ENCODE results near the gene RAD51AP2. TPM values are rescaled to one million over a fixed set of nuclear protein-coding genes. Genes with fewer than 3 reads are reported as not detected.

RAD51AP2 gene
- total RNA-seq, 1 donor from 2014 or later, result not detected

DNA sequence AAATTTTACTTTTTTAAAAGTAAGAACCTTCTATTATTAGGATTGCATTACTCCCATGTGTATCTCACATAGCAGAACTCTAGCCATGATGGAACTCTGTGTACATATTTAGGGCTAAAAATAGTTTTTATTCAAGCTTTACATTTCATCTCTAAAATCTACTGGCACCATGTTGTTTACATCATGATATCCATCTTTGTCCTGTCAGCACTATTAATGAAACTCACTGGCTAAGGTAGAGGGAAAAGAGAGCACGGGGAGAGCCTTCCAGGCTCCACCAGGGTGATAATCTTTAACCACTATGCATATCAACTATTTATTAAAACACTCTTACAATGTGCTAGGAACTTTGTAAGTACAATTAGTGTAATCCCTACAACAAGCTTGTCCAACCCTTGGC lies 34.7 kb downstream of the RAD51AP2 start:
- no peaks in the 10 kb centered on the region for H3K4me1 ChIP-seq
- H3K4me3 ChIP-seq, result no peak overlapping the region
- intact Hi-C loops (cut with DNase I), result no loop called here
- no peaks in the 10 kb centered on the region for H3K9me3 ChIP-seq
- no peak for DNase-seq (ENCODE audit: low spot score in 2 of 2)
- no peaks in the 10 kb centered on the region for H3K36me3 ChIP-seq
- TF ChIP-seq, protein P1, sequence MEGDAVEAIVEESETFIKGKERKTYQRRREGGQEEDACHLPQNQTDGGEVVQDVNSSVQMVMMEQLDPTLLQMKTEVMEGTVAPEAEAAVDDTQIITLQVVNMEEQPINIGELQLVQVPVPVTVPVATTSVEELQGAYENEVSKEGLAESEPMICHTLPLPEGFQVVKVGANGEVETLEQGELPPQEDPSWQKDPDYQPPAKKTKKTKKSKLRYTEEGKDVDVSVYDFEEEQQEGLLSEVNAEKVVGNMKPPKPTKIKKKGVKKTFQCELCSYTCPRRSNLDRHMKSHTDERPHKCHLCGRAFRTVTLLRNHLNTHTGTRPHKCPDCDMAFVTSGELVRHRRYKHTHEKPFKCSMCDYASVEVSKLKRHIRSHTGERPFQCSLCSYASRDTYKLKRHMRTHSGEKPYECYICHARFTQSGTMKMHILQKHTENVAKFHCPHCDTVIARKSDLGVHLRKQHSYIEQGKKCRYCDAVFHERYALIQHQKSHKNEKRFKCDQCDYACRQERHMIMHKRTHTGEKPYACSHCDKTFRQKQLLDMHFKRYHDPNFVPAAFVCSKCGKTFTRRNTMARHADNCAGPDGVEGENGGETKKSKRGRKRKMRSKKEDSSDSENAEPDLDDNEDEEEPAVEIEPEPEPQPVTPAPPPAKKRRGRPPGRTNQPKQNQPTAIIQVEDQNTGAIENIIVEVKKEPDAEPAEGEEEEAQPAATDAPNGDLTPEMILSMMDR (IDR thresholded peaks at IDR 0.05), result no peak
- no peaks in the 10 kb centered on the region for H3K27me3 ChIP-seq
- no peak overlapping the region for H3K27ac ChIP-seq

DNA sequence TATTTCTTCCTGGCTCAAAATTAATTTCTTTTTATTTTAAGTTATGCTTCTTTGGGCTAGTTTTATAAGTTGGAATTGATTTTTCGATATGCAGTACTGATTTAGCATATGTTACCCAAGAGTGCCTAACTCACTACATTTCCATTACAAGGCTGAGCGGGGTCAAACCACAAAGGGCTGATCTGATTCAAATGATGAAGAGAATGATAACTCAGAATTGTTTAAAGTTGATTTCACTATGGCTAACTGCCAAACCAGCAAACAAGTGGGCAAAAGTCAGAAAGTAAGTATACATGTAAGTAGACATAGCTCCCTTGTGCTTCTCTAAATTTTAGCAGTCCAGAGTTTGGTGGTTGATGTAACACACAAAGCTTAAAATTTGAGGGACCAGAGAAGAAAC lies 35.6 kb downstream of the RAD51AP2 start:
- Histone ChIP-seq H3K4me1 (no peaks in the 10 kb centered on the region), H3K36me3 (no peaks in the 10 kb centered on the region), H3K4me3 (no peak overlapping the region), H3K27ac (no peak overlapping the region), H3K27me3 (no peaks in the 10 kb centered on the region), H3K9me3 (no peaks in the 10 kb centered on the region)
- intact Hi-C loops (cut with DNase I), result no loop called here
- TF ChIP-seq, protein P1 (IDR thresholded peaks at IDR 0.05), result no peak
- DNase-seq (ENCODE audit: low spot score in 2 of 2), result no peak

DNA sequence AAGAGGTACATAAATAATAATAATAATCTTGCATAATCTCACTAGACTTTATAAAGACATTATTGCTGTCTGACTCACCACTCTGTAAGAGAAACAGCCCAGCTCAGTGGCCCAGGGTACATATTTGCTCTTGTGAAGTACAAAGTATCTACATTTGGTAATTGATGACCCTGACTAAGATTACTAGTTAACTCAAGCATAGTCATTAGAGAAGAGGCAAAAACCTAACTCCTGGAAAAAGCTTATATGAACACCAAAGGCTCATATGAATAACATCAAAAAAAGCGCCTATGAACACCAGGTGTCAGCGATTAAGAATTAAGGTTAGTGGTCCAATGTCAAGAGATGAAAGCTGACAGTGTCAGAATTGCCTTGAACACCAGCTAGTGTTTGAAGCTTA lies 38.4 kb downstream of the RAD51AP2 start:
- Histone ChIP-seq H3K36me3 (no peaks in the 10 kb centered on the region), H3K4me1 (no peaks in the 10 kb centered on the region), H3K4me3 (no peak overlapping the region), H3K27me3 (no peaks in the 10 kb centered on the region), H3K9me3 (no peaks in the 10 kb centered on the region), H3K27ac (no peak overlapping the region)
- no peak for DNase-seq (ENCODE audit: low spot score in 2 of 2)
- TF ChIP-seq, protein P1 (IDR thresholded peaks at IDR 0.05), result no peak
- intact Hi-C loops (cut with DNase I), result no loop called here

DNA sequence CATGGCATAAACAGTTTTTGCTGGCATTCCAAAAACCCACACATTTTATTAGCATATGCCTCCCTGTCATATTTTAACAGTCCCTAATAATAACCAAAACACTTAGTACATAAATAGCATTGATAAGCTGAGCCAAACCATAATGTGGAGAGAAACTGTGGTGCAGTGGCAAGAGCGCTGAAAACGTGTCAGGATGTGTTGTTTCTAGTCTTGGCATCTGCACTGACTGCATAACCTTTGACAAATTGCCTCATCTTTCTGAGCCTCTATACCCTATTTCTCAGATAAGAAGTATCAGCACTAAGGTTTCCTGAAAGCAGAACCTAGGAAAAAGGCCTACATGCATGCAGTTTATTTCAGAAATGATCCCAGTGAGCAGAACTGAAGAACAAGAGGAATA lies 41.4 kb downstream of the RAD51AP2 start:
- H3K9me3 ChIP-seq, result no peaks in the 10 kb centered on the region
- intact Hi-C loops (cut with DNase I), result no loop called here
- DNase-seq (ENCODE audit: low spot score in 2 of 2), result no peak
- H3K4me3 ChIP-seq, result no peak overlapping the region
- H3K4me1 ChIP-seq, result no peaks in the 10 kb centered on the region
- H3K27me3 ChIP-seq, result no peaks in the 10 kb centered on the region
- H3K36me3 ChIP-seq, result no peaks in the 10 kb centered on the region
- TF ChIP-seq, protein P1 (IDR thresholded peaks at IDR 0.05), result no peak
- H3K27ac ChIP-seq, result no peak overlapping the region

DNA sequence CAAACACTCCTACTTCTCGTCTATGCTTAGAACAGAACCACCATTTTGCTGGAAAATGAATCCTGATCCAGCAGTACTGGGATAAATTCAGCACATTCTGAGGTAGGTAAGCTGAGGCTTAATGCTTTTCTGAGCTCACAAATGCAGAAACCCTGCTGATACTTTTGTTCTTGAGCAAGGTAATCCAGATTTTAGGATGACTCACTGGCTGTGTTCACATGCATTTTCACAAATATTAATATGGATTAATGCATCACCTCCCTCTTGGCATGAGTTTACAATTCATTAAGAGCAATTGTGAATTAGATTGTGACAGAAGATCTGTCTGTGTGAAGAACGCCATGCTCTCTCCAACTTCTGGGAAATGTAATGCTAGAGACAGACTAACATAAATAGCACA lies 42.2 kb downstream of the RAD51AP2 start:
- no peaks in the 10 kb centered on the region for H3K36me3 ChIP-seq
- no peaks in the 10 kb centered on the region for H3K9me3 ChIP-seq
- TF ChIP-seq, protein P1 (IDR thresholded peaks at IDR 0.05), result no peak
- intact Hi-C loops (cut with DNase I), result no loop called here
- no peak overlapping the region for H3K27ac ChIP-seq
- no peaks in the 10 kb centered on the region for H3K27me3 ChIP-seq
- DNase-seq (ENCODE audit: low spot score in 2 of 2), result no peak
- no peaks in the 10 kb centered on the region for H3K4me1 ChIP-seq
- H3K4me3 ChIP-seq, result no peak overlapping the region

DNA sequence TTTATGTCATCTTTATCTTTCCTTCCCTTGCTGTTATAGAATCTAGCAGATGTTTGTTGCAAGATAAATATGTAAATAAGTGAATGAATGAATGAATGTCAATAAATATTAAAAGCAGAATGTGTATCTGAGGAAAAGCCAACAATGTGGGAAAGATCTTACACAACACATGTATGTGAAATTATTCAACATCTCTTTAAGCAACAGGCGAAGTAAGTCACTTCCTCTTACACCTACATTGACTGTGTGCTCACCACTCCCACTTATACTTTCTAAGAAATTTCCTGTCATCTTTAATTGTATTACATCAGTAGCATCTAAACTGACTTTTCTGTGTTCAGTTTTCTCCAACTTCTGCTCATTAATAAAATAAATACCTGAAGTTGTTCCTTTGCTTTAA lies 43.0 kb downstream of the RAD51AP2 start:
- Histone ChIP-seq H3K4me1 (no peaks in the 10 kb centered on the region), H3K4me3 (no peak overlapping the region), H3K27ac (no peak overlapping the region), H3K27me3 (no peaks in the 10 kb centered on the region), H3K9me3 (peaks cover 0 to 7% of the 10 kb centered on the region in 2 donors), H3K36me3 (no peaks in the 10 kb centered on the region)
- no peak for DNase-seq (ENCODE audit: low spot score in 2 of 2)
- TF ChIP-seq, protein P1 (IDR thresholded peaks at IDR 0.05), result no peak
- intact Hi-C loops (cut with DNase I), result no loop called here
